CD4-positive, alpha-beta T cell (primary cell): ENCODE measurements around the gene ATP1B2. TPM values are rescaled to one million over a fixed set of nuclear protein-coding genes. Genes with fewer than 3 reads are reported as not detected.
A peak's percentile ranks its signal among the peaks of the same experiment; 100 is the strongest.

Source experiments
- ATAC-seq: fragments of 200-7000 bp; cut with Tn5 transposase; one replicate; pipeline ENCODE4 v1.10.0; 2022; ENCODE audit warnings: mild to moderate bottlenecking; ENCODE audit not compliant: poor library complexity
- CTCF ChIA-PET: fragments of 350-600 bp; sonication (Branson Sonifier 250); formaldehyde crosslinking; loops from one replicate; lab custom pipeline; 2021; ENCODE audit warnings: antibody characterized with exemption, inconsistent platforms; lab: Charles Lee
- POLR2A ChIA-PET: fragments of 350-600 bp; sonication (Branson Sonifier 250); formaldehyde crosslinking; loops from one replicate; lab custom pipeline; 2021; ENCODE audit warnings: antibody characterized with exemption, inconsistent platforms; lab: Charles Lee
- DNase-seq, 14 experiments: peaks; one replicate each; pipeline ENCODE4 v3.0.0-alpha.2; 2013 to 2020; ENCODE audit warnings: mixed read lengths in 2 of 14
- H3K27ac ChIP-seq, 2 donors: one replicate each; pipeline versions ENCODE4 v1.5.1 to v1.7.0; 2013; ENCODE audit warnings: low read length in 2 of 2, low read depth in 1 of 2, mild to moderate bottlenecking in 1 of 2
- H3K27me3 ChIP-seq, 2 experiments: 1 replicate in 1 of 2; 2 replicates in 1 of 2; pipeline versions ENCODE4 v1.6.1 to v1.7.0; 2013; ENCODE audit warnings: low read length in 2 of 2, control low read depth in 1 of 2, mild to moderate bottlenecking in 1 of 2, moderate library complexity in 1 of 2; ENCODE audit not compliant: insufficient read depth in 2 of 2, control insufficient read depth in 1 of 2
- H3K36me3 ChIP-seq: one replicate; pipeline ENCODE4 v1.6.1; 2013; ENCODE audit warnings: low read length, control low read depth; ENCODE audit not compliant: insufficient read depth
- H3K4me1 ChIP-seq: one replicate; pipeline ENCODE4 v1.6.1; 2013; ENCODE audit warnings: low read length, control low read depth; ENCODE audit not compliant: insufficient read depth
- H3K4me3 ChIP-seq: one replicate; pipeline ENCODE4 v1.5.1; 2013; ENCODE audit warnings: mild to moderate bottlenecking, low read length, moderate library complexity
- H3K9me3 ChIP-seq, 2 experiments: 1 replicate in 1 of 2; 2 replicates in 1 of 2; pipeline versions ENCODE4 v1.6.1 to v1.7.0; 2013; ENCODE audit warnings: low read length in 2 of 2, mild to moderate bottlenecking in 2 of 2, control low read depth in 1 of 2, moderate library complexity in 1 of 2; ENCODE audit not compliant: control insufficient read depth in 1 of 2, insufficient read depth in 1 of 2
- H3K27ac Mint-ChIP-seq: one replicate; pipeline ENCODE4 v1.8.0; 2020; ENCODE audit warnings: mixed read lengths
- H3K27me3 Mint-ChIP-seq: one replicate; pipeline ENCODE4 v1.8.0; 2021; ENCODE audit warnings: mixed read lengths
- H3K36me3 Mint-ChIP-seq: one replicate; pipeline ENCODE4 v1.8.0; 2021; ENCODE audit warnings: low read depth, mixed read lengths
- H3K4me1 Mint-ChIP-seq: one replicate; pipeline ENCODE4 v1.8.0; 2021; ENCODE audit warnings: low read depth, mixed read lengths
- H3K4me3 Mint-ChIP-seq: one replicate; pipeline ENCODE4 v1.8.0; 2020; ENCODE audit warnings: mild to moderate bottlenecking, mixed read lengths
- H3K9me3 Mint-ChIP-seq: one replicate; pipeline ENCODE4 v1.8.0; 2020; ENCODE audit warnings: mixed read lengths
- intact Hi-C, 2 experiments: fragments of 100-400 bp; cut with DNase I in 1 of 2; cut with micrococcal nuclease in 1 of 2; formaldehyde crosslinking; loops; one replicate each; pipeline versions ENCODE4 v1.15.1 to v1.9.0; 2023 to 2025; cut with DNase I, micrococcal nuclease
- total RNA-seq, 174 experiments: library from RNA in 2 of 174; stranded (reverse) in 2 of 174; gene quantifications; one replicate each; pipeline ENCODE4 v1.2.3 and lab custom pipeline; 2021 to 2026
- TF ChIP-seq, protein P1 (sequence below): fragments of 200-600 bp; IDR thresholded peaks from one replicate; pipeline ENCODE4 v1.8.0; 2022; ENCODE audit warnings: antibody characterized with exemption, mild to moderate bottlenecking

Gene ATP1B2
- total RNA-seq, 2 experiments from 2014 or later: 0.17 to 0.69 TPM

DNA sequence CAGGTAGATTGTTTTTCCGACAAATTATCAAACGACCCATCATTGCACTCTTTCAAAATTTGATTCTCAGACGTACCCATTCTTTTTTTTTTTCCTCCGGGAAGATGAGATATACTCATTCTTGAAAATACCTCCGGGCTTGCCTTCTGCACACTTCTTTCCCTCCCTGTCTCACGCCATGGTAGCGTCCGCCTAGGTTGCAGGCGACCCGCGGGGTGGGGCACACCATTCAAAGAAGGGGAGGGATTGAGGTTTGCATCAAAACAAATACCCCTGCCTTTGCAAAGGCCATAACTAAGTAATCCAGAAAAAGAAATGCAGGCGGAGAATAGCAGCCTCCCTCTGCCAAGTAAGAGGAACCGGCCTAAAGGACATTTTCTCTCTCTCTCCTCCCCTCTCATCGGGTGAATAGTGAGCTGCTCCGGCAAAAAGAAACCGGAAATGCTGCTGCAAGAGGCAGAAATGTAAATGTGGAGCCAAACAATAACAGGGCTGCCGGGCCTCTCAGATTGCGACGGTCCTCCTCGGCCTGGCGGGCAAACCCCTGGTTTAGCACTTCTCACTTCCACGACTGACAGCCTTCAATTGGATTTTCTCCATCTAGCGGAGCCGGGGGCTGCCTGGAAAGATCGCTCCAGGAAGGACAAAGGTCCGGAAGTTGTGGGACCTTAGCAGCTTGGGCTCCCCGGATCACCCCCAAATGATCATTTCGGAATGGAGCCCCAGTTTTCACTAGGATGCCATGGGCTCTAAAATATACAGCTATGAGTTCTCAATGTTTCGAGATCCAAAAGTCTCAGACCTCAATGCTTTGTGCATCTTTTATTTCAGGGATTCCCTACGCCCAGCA lies 35.7 kb downstream of the ATP1B2 start:
- Mint-ChIP-seq H3K4me3 (peak overlapping the region; percentile 99), H3K9me3 (no peaks in the 10 kb centered on the region), H3K36me3 (peaks cover 38% of the 10 kb centered on the region), H3K27ac (peak overlapping the region; percentile 100), H3K27me3 (peaks cover 7% of the 10 kb centered on the region), H3K4me1 (peaks cover 46% of the 10 kb centered on the region)
- Histone ChIP-seq H3K36me3 (no peaks in the 10 kb centered on the region), H3K4me3 (peak overlapping the region; percentile 72), H3K27ac (peak overlapping the region; percentile 96 to 98), H3K9me3 (no peaks in the 10 kb centered on the region), H3K27me3 (no peaks in the 10 kb centered on the region), H3K4me1 (peaks cover 40% of the 10 kb centered on the region)
- TF ChIP-seq, protein P1, sequence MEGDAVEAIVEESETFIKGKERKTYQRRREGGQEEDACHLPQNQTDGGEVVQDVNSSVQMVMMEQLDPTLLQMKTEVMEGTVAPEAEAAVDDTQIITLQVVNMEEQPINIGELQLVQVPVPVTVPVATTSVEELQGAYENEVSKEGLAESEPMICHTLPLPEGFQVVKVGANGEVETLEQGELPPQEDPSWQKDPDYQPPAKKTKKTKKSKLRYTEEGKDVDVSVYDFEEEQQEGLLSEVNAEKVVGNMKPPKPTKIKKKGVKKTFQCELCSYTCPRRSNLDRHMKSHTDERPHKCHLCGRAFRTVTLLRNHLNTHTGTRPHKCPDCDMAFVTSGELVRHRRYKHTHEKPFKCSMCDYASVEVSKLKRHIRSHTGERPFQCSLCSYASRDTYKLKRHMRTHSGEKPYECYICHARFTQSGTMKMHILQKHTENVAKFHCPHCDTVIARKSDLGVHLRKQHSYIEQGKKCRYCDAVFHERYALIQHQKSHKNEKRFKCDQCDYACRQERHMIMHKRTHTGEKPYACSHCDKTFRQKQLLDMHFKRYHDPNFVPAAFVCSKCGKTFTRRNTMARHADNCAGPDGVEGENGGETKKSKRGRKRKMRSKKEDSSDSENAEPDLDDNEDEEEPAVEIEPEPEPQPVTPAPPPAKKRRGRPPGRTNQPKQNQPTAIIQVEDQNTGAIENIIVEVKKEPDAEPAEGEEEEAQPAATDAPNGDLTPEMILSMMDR: no peak
- CTCF ChIA-PET: interaction anchor here (0.7 to 4.2 kb wide), 15 partner anchors 13 to 691 kb away, joined by 3 to 29 read pairs (median 6); partner anchors contain the start of genes ATP1B2, FXR2, MPDU1 and NAA38
- intact Hi-C loops: loop anchor here (1.0 to 10.0 kb wide), 15 partner anchors 34 to 649 kb away; partner anchors contain the start of genes ATP1B2 (in 1 of the 2), ELP5 (in 1 of the 2), FXR2 (in 1 of the 2) and GPS2 (in 1 of the 2)
- POLR2A ChIA-PET: interaction anchor here (0.6 to 5.6 kb wide), 86 partner anchors 11 to 755 kb away, joined by 3 to 158 read pairs (median 6); partner anchors contain the start of genes ACAP1, ALOXE3, ATP1B2 and CD68
- ATAC-seq (peak; percentile 45), DNase-seq (peak; percentile 64 to 91 (median 76))

DNA sequence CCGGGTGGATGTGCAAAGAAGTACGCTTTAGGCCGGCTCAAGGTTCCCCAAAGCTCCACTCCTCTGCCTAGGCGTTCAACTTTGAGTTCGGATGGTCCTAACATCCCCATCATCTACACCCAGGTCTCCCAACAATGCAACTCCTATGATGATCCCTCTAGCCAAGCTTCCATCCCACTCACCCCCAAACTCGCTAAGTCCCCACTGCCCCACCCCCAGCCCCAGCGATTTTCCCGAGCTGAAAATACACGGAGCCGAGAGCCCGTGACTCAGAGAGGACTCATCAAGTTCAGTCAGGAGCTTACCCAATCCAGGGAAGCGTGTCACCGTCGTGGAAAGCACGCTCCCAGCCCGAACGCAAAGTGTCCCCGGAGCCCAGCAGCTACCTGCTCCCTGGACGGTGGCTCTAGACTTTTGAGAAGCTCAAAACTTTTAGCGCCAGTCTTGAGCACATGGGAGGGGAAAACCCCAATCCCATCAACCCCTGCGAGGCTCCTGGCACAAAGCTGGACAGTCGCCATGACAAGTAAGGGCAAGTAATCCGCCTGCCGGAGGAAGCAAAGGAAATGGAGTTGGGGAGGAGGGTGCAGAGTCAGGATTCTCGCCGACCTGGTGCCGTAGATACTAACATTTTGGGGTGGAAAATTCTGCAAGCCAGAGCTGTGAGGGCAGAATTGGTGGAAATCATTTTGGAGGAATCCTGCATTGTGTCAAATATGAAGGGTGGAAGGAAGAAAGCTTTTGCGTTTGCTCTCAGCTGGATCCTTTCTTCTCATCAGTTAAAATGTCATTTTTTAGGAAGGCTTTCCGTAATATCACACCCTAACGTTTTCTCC lies 36.6 kb downstream of the ATP1B2 start, which contains the start of gene TP53:
Gene TP53 (minus strand): TSS at position 419 of the 836 bp plus-strand sequence. CDS start 10,896 bp downstream, outside the sequence.
- peak within 1 kb of the TSS; percentile 72 for H3K4me3 ChIP-seq
- H3K27me3 Mint-ChIP-seq: peaks cover 7% of the 10 kb centered on the region

More for the DNA sequence above, 36.6 kb downstream of the ATP1B2 start, which contains the start of gene TP53:
- Histone ChIP-seq H3K36me3 (no peaks in the 10 kb centered on the region), H3K27ac (peak within 1 kb of the TSS; percentile 96 to 98), H3K9me3 (no peaks in the 10 kb centered on the region), H3K27me3 (no peaks in the 10 kb centered on the region), H3K4me1 (peaks cover 39% of the 10 kb centered on the region)
- peaks cover 46% of the 10 kb centered on the region for H3K4me1 Mint-ChIP-seq
- ChIA-PET POLR2A (interaction anchor here (0.6 to 5.6 kb wide), 80 partner anchors 12 to 749 kb away, joined by 3 to 158 read pairs (median 7); partner anchors contain the start of genes ACAP1, ALOXE3, ATP1B2 and CD68), CTCF (interaction anchor here (0.6 to 4.2 kb wide), 37 partner anchors 8 to 690 kb away, joined by 3 to 29 read pairs (median 4); partner anchors contain the start of genes ATP1B2, CNTROB, FXR2 and MPDU1)
- ATAC-seq: peak; percentile 53
- DNase-seq: peak; percentile 74 to 96 (median 82)
- H3K27ac Mint-ChIP-seq: peak within 1 kb of the TSS; percentile 100
- H3K9me3 Mint-ChIP-seq: no peaks in the 10 kb centered on the region
- TF ChIP-seq, protein P1: no peak
- peak within 1 kb of the TSS; percentile 99 for H3K4me3 Mint-ChIP-seq
- H3K36me3 Mint-ChIP-seq: peaks cover 38% of the 10 kb centered on the region
- intact Hi-C loops: loop anchor here (2.0 to 10.0 kb wide), 13 partner anchors 35 to 650 kb away; partner anchors contain the start of genes ATP1B2 (in 1 of the 2), ELP5 (in 1 of the 2), FXR2 (in 1 of the 2) and GPS2 (in 1 of the 2)
